OCI-LY7 (cell line): ENCODE results near the gene SATB2. TPM values are rescaled to one million over a fixed set of nuclear protein-coding genes. Genes with fewer than 3 reads are reported as not detected.

Experiments used
- BruUV-seq: library from RNA; stranded (reverse); fragments of 400-500 nt; replicated peaks from 2 replicates; lab custom pipeline; 2021; lab: Mats Ljungman, UMichigan
- CTCF ChIA-PET: fragments of 300-600 bp; sonication (Branson Sonifier 250); formaldehyde crosslinking; loops from one replicate; lab custom pipeline; 2022; ENCODE audit warnings: antibody characterized with exemption; ENCODE audit not compliant: unreplicated experiment; lab: Charles Lee
- POLR2A ChIA-PET: fragments of 300-600 bp; sonication (Branson Sonifier 250); formaldehyde crosslinking; loops from one replicate; lab custom pipeline; 2022; ENCODE audit warnings: antibody characterized with exemption; lab: Charles Lee
- DNase-seq: peaks from one replicate; pipeline ENCODE4 v3.0.0-alpha.2; 2015; ENCODE audit warnings: low spot score
- H2AFZ ChIP-seq: fragments of 200-600 bp; sonication (generic), shearing (Covaris generic); 2 replicates; pipeline ENCODE4 v1.6.1; 2014; ENCODE audit warnings: mild to moderate bottlenecking, antibody characterized with exemption, low read length, moderate library complexity
- H3K27ac ChIP-seq: fragments of 200-600 bp; sonication (generic); 2 replicates; pipeline ENCODE4 v1.5.1; 2014; ENCODE audit warnings: mixed run types, low read depth, mild to moderate bottlenecking, moderate library complexity, low read length, inconsistent platforms; ENCODE audit not compliant: poor library complexity, severe bottlenecking
- H3K36me3 ChIP-seq: fragments of 200-600 bp; sonication (generic); 2 replicates; pipeline ENCODE4 v1.6.1; 2014; ENCODE audit warnings: mild to moderate bottlenecking, antibody characterized with exemption, low read length, moderate library complexity, mixed read lengths; ENCODE audit not compliant: insufficient read depth
- H3K4me1 ChIP-seq: fragments of 200-600 bp; sonication (generic); 2 replicates; pipeline ENCODE4 v1.5.1; 2014; ENCODE audit warnings: mild to moderate bottlenecking, low read length; ENCODE audit not compliant: insufficient read depth, poor library complexity, severe bottlenecking
- H3K4me2 ChIP-seq: fragments of 200-600 bp; sonication (generic); 2 replicates; pipeline ENCODE4 v1.6.1; 2014; ENCODE audit warnings: mild to moderate bottlenecking, low read length
- H3K4me3 ChIP-seq: fragments of 200-600 bp; sonication (generic); 2 replicates; pipeline ENCODE4 v1.5.1; 2014; ENCODE audit warnings: mild to moderate bottlenecking, low read depth, low read length; ENCODE audit not compliant: poor library complexity, severe bottlenecking
- H3K79me2 ChIP-seq: fragments of 200-600 bp; sonication (generic); 2 replicates; pipeline ENCODE4 v1.6.1; 2016; ENCODE audit warnings: low read depth, mild to moderate bottlenecking, low read length, moderate library complexity, mixed read lengths; ENCODE audit not compliant: insufficient read depth
- H3K9me2 ChIP-seq: fragments of 200-600 bp; sonication (generic); 2 replicates; pipeline ENCODE4 v1.6.1; 2016; ENCODE audit warnings: mild to moderate bottlenecking, low read length, mixed read lengths; ENCODE audit not compliant: insufficient read depth
- H3K9me3 ChIP-seq: fragments of 200-600 bp; sonication (generic); 2 replicates; pipeline ENCODE4 v1.6.1; 2014; ENCODE audit warnings: mild to moderate bottlenecking, mixed run types, low read length, mixed read lengths
- H4K20me1 ChIP-seq: fragments of 200-600 bp; sonication (generic); 2 replicates; pipeline ENCODE4 v1.6.1; 2014; ENCODE audit warnings: mild to moderate bottlenecking, antibody characterized with exemption, low read length, moderate library complexity, mixed read lengths; ENCODE audit not compliant: insufficient read depth
- EZH2phosphoT487 ChIP-seq: fragments of 200-600 bp; sonication (generic); IDR thresholded peaks from 2 replicates; pipeline ENCODE4 v1.6.1; 2018; ENCODE audit warnings: low read depth, borderline replicate concordance, mild to moderate bottlenecking, mixed run types, antibody characterized with exemption, low read length, moderate library complexity, mixed read lengths
- intact Hi-C: fragments of 100-400 bp; cut with micrococcal nuclease; formaldehyde crosslinking; loops from one replicate; pipeline ENCODE4 v1.10.0; 2022; ENCODE audit not compliant: unreplicated experiment
- total RNA-seq, 2 experiments: library from RNA; depleted of rRNA in 1 of 2; stranded (reverse); fragments of >200 nt in 1 of 2; shearing (Covaris generic) in 1 of 2; gene quantifications; 2 replicates each; pipeline ENCODE4 v1.2.3, GENCODE V29; 2014 to 2022
- TF ChIP-seq, protein P1 (sequence below): fragments of 200-600 bp; sonication (generic); conservative IDR thresholded peaks from 2 replicates; pipeline ENCODE4 v1.5.1; 2014; ENCODE audit warnings: mild to moderate bottlenecking, antibody characterized with exemption, low read length, moderate library complexity, mixed read lengths

The SATB2 gene
- total RNA-seq, 2 experiments from 2014 or later, result 15.9 to 30.7 TPM

DNA sequence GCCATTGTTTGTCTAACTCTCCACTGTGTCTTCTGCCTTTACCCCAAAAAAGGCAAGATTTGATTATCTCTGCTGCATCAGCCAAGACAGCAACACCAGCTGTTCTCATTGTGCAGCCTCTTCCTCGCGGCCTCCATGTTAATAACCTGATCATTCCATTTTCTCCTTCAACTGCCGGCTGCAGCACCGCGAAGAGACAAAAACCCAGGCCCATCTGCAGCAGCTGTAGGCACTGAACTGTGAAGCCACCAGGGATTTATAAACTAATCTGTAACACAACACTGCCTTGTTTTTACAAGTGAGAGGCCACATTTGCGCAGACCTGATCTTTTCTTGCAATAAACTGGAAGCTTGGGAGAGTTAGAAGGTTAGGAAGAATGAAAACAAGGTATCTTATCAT lies 147.8 kb downstream of the SATB2 start:
- H3K4me2 ChIP-seq, result peak overlapping the region; percentile 77
- peaks cover 84% of the 10 kb centered on the region for H3K4me1 ChIP-seq
- ChIA-PET CTCF (interaction anchor here (0.6 kb wide), 1 partner anchor 60 kb away, joined by 3 read pairs; no protein-coding TSS in a partner anchor), POLR2A (interaction anchor here (0.7 to 1.9 kb wide), 11 partner anchors 9 to 158 kb away, joined by 3 to 9 read pairs (median 3); no protein-coding TSS in a partner anchor)
- no peaks in the 10 kb centered on the region for H3K9me2 ChIP-seq
- TF ChIP-seq, protein P1, sequence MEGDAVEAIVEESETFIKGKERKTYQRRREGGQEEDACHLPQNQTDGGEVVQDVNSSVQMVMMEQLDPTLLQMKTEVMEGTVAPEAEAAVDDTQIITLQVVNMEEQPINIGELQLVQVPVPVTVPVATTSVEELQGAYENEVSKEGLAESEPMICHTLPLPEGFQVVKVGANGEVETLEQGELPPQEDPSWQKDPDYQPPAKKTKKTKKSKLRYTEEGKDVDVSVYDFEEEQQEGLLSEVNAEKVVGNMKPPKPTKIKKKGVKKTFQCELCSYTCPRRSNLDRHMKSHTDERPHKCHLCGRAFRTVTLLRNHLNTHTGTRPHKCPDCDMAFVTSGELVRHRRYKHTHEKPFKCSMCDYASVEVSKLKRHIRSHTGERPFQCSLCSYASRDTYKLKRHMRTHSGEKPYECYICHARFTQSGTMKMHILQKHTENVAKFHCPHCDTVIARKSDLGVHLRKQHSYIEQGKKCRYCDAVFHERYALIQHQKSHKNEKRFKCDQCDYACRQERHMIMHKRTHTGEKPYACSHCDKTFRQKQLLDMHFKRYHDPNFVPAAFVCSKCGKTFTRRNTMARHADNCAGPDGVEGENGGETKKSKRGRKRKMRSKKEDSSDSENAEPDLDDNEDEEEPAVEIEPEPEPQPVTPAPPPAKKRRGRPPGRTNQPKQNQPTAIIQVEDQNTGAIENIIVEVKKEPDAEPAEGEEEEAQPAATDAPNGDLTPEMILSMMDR, result no peak
- no peak for TF ChIP-seq EZH2phosphoT487
- H3K27ac ChIP-seq, result peak overlapping the region; percentile 99
- intact Hi-C loops, result loop anchor here (1.0 to 5.0 kb wide), 4 partner anchors 123 to 609 kb away; no protein-coding TSS in a partner anchor
- peaks cover 26% of the 10 kb centered on the region; the same call in 1 of the 2 replicates for H3K79me2 ChIP-seq
- H3K9me3 ChIP-seq, result peaks cover 4% of the 10 kb centered on the region; the same call in 1 of the 2 replicates
- no TSS peak for BruUV-seq
- peak overlapping the region; percentile 54 for H3K4me3 ChIP-seq
- H2AFZ ChIP-seq, result peak overlapping the region; percentile 18; the same call in 1 of the 2 replicates
- no peaks in the 10 kb centered on the region for H4K20me1 ChIP-seq
- peak; percentile 96 for DNase-seq
- peaks cover 78% of the 10 kb centered on the region for H3K36me3 ChIP-seq

DNA sequence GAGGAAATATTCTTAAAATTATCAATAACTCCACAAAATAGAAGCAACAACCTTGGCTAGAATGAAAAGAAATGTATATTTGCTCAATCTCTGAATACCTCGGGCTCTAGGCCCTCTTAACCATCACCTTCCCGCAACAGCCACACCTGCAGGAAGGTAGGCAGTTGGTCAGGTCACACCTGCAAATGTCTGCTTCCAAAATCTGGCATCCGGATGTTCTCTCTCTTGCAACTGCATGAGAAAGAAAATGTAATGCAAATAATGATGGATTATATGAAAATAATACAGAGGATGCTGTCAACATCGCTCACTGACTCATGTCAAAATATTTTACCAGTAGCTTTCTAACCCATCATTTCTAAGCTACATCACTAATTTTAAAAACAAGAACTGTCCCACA lies 148.3 kb downstream of the SATB2 start:
- POLR2A ChIA-PET, result interaction anchor here (1.2 to 1.9 kb wide), 5 partner anchors 9 to 123 kb away, joined by 3 to 9 read pairs (median 4); no protein-coding TSS in a partner anchor
- intact Hi-C loops, result no loop called here
- Histone ChIP-seq H3K4me2 (peak overlapping the region; percentile 77), H3K9me2 (no peaks in the 10 kb centered on the region), H3K79me2 (peaks cover 26% of the 10 kb centered on the region; the same call in 1 of the 2 replicates), H3K36me3 (peaks cover 78% of the 10 kb centered on the region), H4K20me1 (no peaks in the 10 kb centered on the region), H3K9me3 (peaks cover 4% of the 10 kb centered on the region; the same call in 1 of the 2 replicates), H3K4me3 (peak overlapping the region; percentile 54), H3K4me1 (peaks cover 89% of the 10 kb centered on the region), H2AFZ (peak overlapping the region; percentile 18; the same call in 1 of the 2 replicates), H3K27ac (peak overlapping the region; percentile 99)
- TF ChIP-seq, protein P1, result no peak
- TF ChIP-seq EZH2phosphoT487, result no peak
- no TSS peak for BruUV-seq
- CTCF ChIA-PET, result interaction anchor here (0.6 kb wide), 1 partner anchor 61 kb away, joined by 3 read pairs; no protein-coding TSS in a partner anchor
- DNase-seq, result peak; percentile 93

DNA sequence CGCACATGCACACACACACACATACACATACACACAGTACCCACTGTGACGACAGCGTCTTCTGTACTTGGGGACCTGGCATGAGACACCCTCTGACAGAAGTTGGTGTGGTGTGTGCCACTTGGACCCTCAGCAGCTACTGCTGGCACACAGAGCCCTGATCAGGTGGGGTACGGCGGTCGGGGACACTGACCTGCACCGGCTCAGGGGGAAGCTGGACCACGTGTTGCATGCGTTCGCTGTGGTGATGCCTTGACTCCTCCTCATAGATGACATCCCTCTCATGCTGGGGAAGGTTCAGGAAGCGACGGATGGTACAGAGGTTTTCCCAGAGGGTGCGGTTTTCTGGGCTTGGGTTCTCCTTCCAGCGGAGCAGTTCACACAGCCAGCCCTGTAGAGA lies 149.2 kb downstream of the SATB2 start:
- peaks cover 97% of the 10 kb centered on the region for H3K4me1 ChIP-seq
- no peak overlapping the region for H2AFZ ChIP-seq
- H3K4me2 ChIP-seq, result peak overlapping the region; percentile 77
- TF ChIP-seq, protein P1, result no peak
- no peak for TF ChIP-seq EZH2phosphoT487
- H3K9me2 ChIP-seq, result no peaks in the 10 kb centered on the region
- intact Hi-C loops, result no loop called here
- CTCF ChIA-PET, result no interaction called here
- H4K20me1 ChIP-seq, result no peaks in the 10 kb centered on the region
- peaks cover 4% of the 10 kb centered on the region; the same call in 1 of the 2 replicates for H3K9me3 ChIP-seq
- H3K27ac ChIP-seq, result peak overlapping the region; percentile 99
- no TSS peak for BruUV-seq
- peaks cover 78% of the 10 kb centered on the region for H3K36me3 ChIP-seq
- POLR2A ChIA-PET, result interaction anchor here (0.5 to 1.9 kb wide), 4 partner anchors 8 to 134 kb away, joined by 3 to 9 read pairs (median 4); no protein-coding TSS in a partner anchor
- peaks cover 26% of the 10 kb centered on the region; the same call in 1 of the 2 replicates for H3K79me2 ChIP-seq
- H3K4me3 ChIP-seq, result peak overlapping the region; percentile 54
- no peak for DNase-seq
